CD14-positive monocyte (primary cell): ENCODE measurements around the gene GTF2H2. TPM values are rescaled to one million over a fixed set of nuclear protein-coding genes. Genes with fewer than 3 reads are reported as not detected.
"Not testable (repeated sequence)": the region's sequence is repeated elsewhere in the genome, so short reads cannot be mapped to it uniquely, and the experiment has no call there.

Source experiments
- DNase-seq, 3 donors: peaks; one replicate each; pipeline ENCODE4 v3.0.0-alpha.2; 2011 to 2022
- H2AFZ ChIP-seq: 2 replicates; pipeline ENCODE4 v1.6.0; 2012; ENCODE audit warnings: mild to moderate bottlenecking, low read depth, low read length, inconsistent platforms; ENCODE audit not compliant: insufficient read depth, poor library complexity, severe bottlenecking
- H3K27ac ChIP-seq, 2 donors: 1 replicate in 1 of 2; 2 replicates in 1 of 2; pipeline ENCODE4 v1.5.1; 2012 to 2013; ENCODE audit warnings: low read length in 2 of 2, control low read depth in 1 of 2, inconsistent platforms in 1 of 2, low read depth in 1 of 2, mild to moderate bottlenecking in 1 of 2
- H3K27me3 ChIP-seq, 2 donors: one replicate each; pipeline versions ENCODE4 v1.6.0 to v1.6.1; 2011 to 2013; ENCODE audit warnings: low read length in 2 of 2; ENCODE audit not compliant: control insufficient read depth in 2 of 2, insufficient read depth in 2 of 2
- H3K36me3 ChIP-seq, 2 donors: replicated peaks in 1 of 2; 1 replicate in 1 of 2; 2 replicates in 1 of 2; pipeline versions ENCODE4 v1.5.1 to v1.6.1; 2012 to 2013; ENCODE audit warnings: low read length in 2 of 2, control low read depth in 1 of 2, inconsistent platforms in 1 of 2, mild to moderate bottlenecking in 1 of 2; ENCODE audit not compliant: insufficient read depth in 2 of 2, control insufficient read depth in 1 of 2
- H3K4me1 ChIP-seq, 2 donors: 1 replicate in 1 of 2; 2 replicates in 1 of 2; pipeline versions ENCODE4 v1.5.1 to v1.6.1; 2012 to 2013; ENCODE audit warnings: low read length in 2 of 2, control low read depth in 1 of 2, inconsistent platforms in 1 of 2, mild to moderate bottlenecking in 1 of 2, moderate library complexity in 1 of 2; ENCODE audit not compliant: insufficient read depth in 2 of 2, control insufficient read depth in 1 of 2
- H3K4me2 ChIP-seq: replicated peaks from 2 replicates; pipeline ENCODE3; 2012; ENCODE audit warnings: low read length, moderate library complexity, mild to moderate bottlenecking; ENCODE audit not compliant: poor library complexity, severe bottlenecking; ENCODE audit errors: extremely low read depth
- H3K4me3 ChIP-seq, 3 experiments: fragments of 200-600 bp in 1 of 3; sonication (generic) in 1 of 3; replicated peaks in 1 of 3; 1 replicate in 2 of 3; 2 replicates in 1 of 3; pipeline ENCODE4 v1.5.1; 2011 to 2013; ENCODE audit warnings: low read length in 3 of 3, mild to moderate bottlenecking in 3 of 3, control low read depth in 2 of 3, low read depth in 2 of 3, inconsistent platforms in 1 of 3, moderate library complexity in 1 of 3
- H3K79me2 ChIP-seq: 2 replicates; pipeline ENCODE4 v1.6.0; 2012; ENCODE audit warnings: mild to moderate bottlenecking, control low read depth, inconsistent platforms, low read length, moderate library complexity; ENCODE audit not compliant: insufficient read depth
- H3K9ac ChIP-seq: 2 replicates; pipeline ENCODE4 v1.6.0; 2017; ENCODE audit warnings: low read length, mild to moderate bottlenecking; ENCODE audit not compliant: insufficient read depth, poor library complexity, severe bottlenecking
- H3K9me3 ChIP-seq, 2 donors: replicated peaks in 1 of 2; 1 replicate in 1 of 2; 2 replicates in 1 of 2; pipeline versions ENCODE4 v1.5.1 to v1.6.1; 2012 to 2013; ENCODE audit warnings: low read length in 2 of 2, control low read depth in 1 of 2; ENCODE audit not compliant: control insufficient read depth in 1 of 2, insufficient read depth in 1 of 2
- H4K20me1 ChIP-seq: 2 replicates; pipeline ENCODE4 v1.6.0; 2012; ENCODE audit warnings: mild to moderate bottlenecking, low read length, control low read depth, moderate library complexity; ENCODE audit not compliant: insufficient read depth
- H3K27ac Mint-ChIP-seq, 7 donors: one replicate each; pipeline ENCODE4 v1.8.0; 2020; ENCODE audit warnings: mild to moderate bottlenecking in 7 of 7, mixed read lengths in 7 of 7, moderate library complexity in 6 of 7, inconsistent platforms in 2 of 7
- H3K27me3 Mint-ChIP-seq, 3 donors: one replicate each; pipeline ENCODE4 v1.8.0; 2021 to 2022; ENCODE audit warnings: low read depth in 3 of 3, mild to moderate bottlenecking in 3 of 3, mixed read lengths in 3 of 3, moderate library complexity in 3 of 3, inconsistent platforms in 1 of 3
- H3K36me3 Mint-ChIP-seq, 2 donors: one replicate each; pipeline ENCODE4 v1.8.0; 2020; ENCODE audit warnings: mixed read lengths in 2 of 2, inconsistent platforms in 1 of 2, mild to moderate bottlenecking in 1 of 2
- H3K4me1 Mint-ChIP-seq: one replicate; pipeline ENCODE4 v1.8.0; 2020; ENCODE audit warnings: mild to moderate bottlenecking, mixed read lengths
- H3K4me3 Mint-ChIP-seq, 2 donors: one replicate each; pipeline ENCODE4 v1.8.0; 2020; ENCODE audit warnings: mild to moderate bottlenecking in 2 of 2, mixed read lengths in 2 of 2, moderate library complexity in 1 of 2
- H3K9me3 Mint-ChIP-seq, 7 donors: one replicate each; pipeline ENCODE4 v1.8.0; 2020 to 2022; ENCODE audit warnings: mixed read lengths in 7 of 7, mild to moderate bottlenecking in 6 of 7, moderate library complexity in 6 of 7, inconsistent platforms in 2 of 7
- WGBS: methylation state at CpG from one replicate; pipeline ENCODE4 v1.1.5; 2013; ENCODE audit warnings: missing lambda C conversion rate; ENCODE audit not compliant: insufficient coverage; 5-methylcytosine and 5-hydroxymethylcytosine counted together
- intact Hi-C, 2 donors: fragments of 100-400 bp; cut with micrococcal nuclease; formaldehyde crosslinking; loops; one replicate each; pipeline versions ENCODE4 v1.15.0 to v1.15.1; 2023
- polyA plus RNA-seq, 3 donors: library from polyadenylated mRNA; depleted of rRNA in 1 of 3; unstranded in 2 of 3; stranded (reverse) in 1 of 3; fragments of 300-500 nt in 2 of 3; fragments of >200 nt in 1 of 3; fragmentation: Illumina TruSeq in 2 of 3; gene quantifications; 1 replicate in 2 of 3; 2 replicates in 1 of 3; pipeline ENCODE4 v1.2.3, GENCODE V29; 2012 to 2021

GTF2H2 gene
- polyA plus RNA-seq, 3 donors, result 3.7 to 9.7 (median 5.9) TPM

- H3K27me3 ChIP-seq, H3K36me3 ChIP-seq, H2AFZ ChIP-seq, H3K36me3 Mint-ChIP-seq, H3K9ac ChIP-seq, H3K9me3 ChIP-seq, H3K27me3 Mint-ChIP-seq, H3K4me1 Mint-ChIP-seq, intact Hi-C loops, DNase-seq, H3K27ac Mint-ChIP-seq, H3K79me2 ChIP-seq, H3K27ac ChIP-seq, H3K4me2 ChIP-seq, H4K20me1 ChIP-seq, H3K4me3 ChIP-seq, H3K4me3 Mint-ChIP-seq, H3K4me1 ChIP-seq, H3K9me3 Mint-ChIP-seq: not testable (repeated sequence)
- no CpG with 5 or more reads among the region's 3 CpGs for WGBS
Measured at GRCh38 chr5:71084280-71085063, 17.0 kb upstream of the GTF2H2 start.

GRCh38 chr5:71082898-71083297 lies 15.4 kb upstream of the GTF2H2 start:
- H3K27ac Mint-ChIP-seq, H3K79me2 ChIP-seq, H3K4me1 Mint-ChIP-seq, H3K27me3 ChIP-seq, H3K9me3 ChIP-seq, H3K27me3 Mint-ChIP-seq, H3K36me3 Mint-ChIP-seq, H4K20me1 ChIP-seq, H3K4me3 ChIP-seq, H3K9ac ChIP-seq, H3K4me1 ChIP-seq, H2AFZ ChIP-seq, H3K36me3 ChIP-seq, intact Hi-C loops, H3K27ac ChIP-seq, H3K4me3 Mint-ChIP-seq, H3K9me3 Mint-ChIP-seq, DNase-seq, H3K4me2 ChIP-seq: not testable (repeated sequence)
- WGBS, result no CpG with 5 or more reads among the region's 7 CpGs

GRCh38 chr5:71082340-71082739 lies 14.9 kb upstream of the GTF2H2 start:
- H3K27ac ChIP-seq, H3K4me3 ChIP-seq, H3K36me3 Mint-ChIP-seq, H3K27me3 Mint-ChIP-seq, H3K27ac Mint-ChIP-seq, H3K9me3 ChIP-seq, H3K36me3 ChIP-seq, H3K79me2 ChIP-seq, H4K20me1 ChIP-seq, intact Hi-C loops, H3K4me3 Mint-ChIP-seq, DNase-seq, H3K9ac ChIP-seq, H3K9me3 Mint-ChIP-seq, H2AFZ ChIP-seq, H3K27me3 ChIP-seq, H3K4me2 ChIP-seq, H3K4me1 Mint-ChIP-seq, H3K4me1 ChIP-seq: not testable (repeated sequence)
- WGBS, result no CpG with 5 or more reads among the region's 2 CpGs

- H3K27ac Mint-ChIP-seq, H3K9ac ChIP-seq, H3K4me3 ChIP-seq, H3K36me3 ChIP-seq, H3K9me3 ChIP-seq, H3K9me3 Mint-ChIP-seq, DNase-seq, H3K27ac ChIP-seq, H3K4me1 ChIP-seq, H3K79me2 ChIP-seq, H2AFZ ChIP-seq, H3K27me3 ChIP-seq, H3K27me3 Mint-ChIP-seq, H4K20me1 ChIP-seq, H3K4me1 Mint-ChIP-seq, H3K4me2 ChIP-seq, H3K4me3 Mint-ChIP-seq, intact Hi-C loops, H3K36me3 Mint-ChIP-seq: not testable (repeated sequence)
- WGBS, result no CpG with 5 or more reads among the region's 1 CpG
Measured at GRCh38 chr5:71061322-71061721, 6.2 kb downstream of the GTF2H2 start.
